GM19239 (cell line): Measurements from ENCODE around the gene COQ8B.
"Not testable (repeated sequence)": the region's sequence is repeated elsewhere in the genome, so short reads cannot be mapped to it uniquely, and the experiment has no call there.

Source experiments
- DNase-seq: peaks from one replicate; pipeline ENCODE4 v3.0.0; 2011; ENCODE audit warnings: low spot score; ENCODE audit not compliant: insufficient read length
- FAIRE-seq: peaks from 2 replicates; lab custom pipeline; 2011; peaks lifted over from hg19 to GRCh38; lab: Jason Lieb, UNC

The COQ8B gene

GRCh38 chr19:40673397-40673796, 43.3 kb downstream of the COQ8B start:
- DNase-seq: no peak
- no peak for FAIRE-seq

- FAIRE-seq (no peak), DNase-seq (no peak)
Observed at GRCh38 chr19:40672573-40673299, 44.0 kb downstream of the COQ8B start.

- DNase-seq (no peak), FAIRE-seq (no peak)
Observed at GRCh38 chr19:40672038-40672437, 44.6 kb downstream of the COQ8B start.

GRCh38 chr19:40671404-40671803, 45.3 kb downstream of the COQ8B start:
- FAIRE-seq (no peak), DNase-seq (no peak)

- DNase-seq (no peak), FAIRE-seq (no peak)
Observed at GRCh38 chr19:40668991-40669614, 47.6 kb downstream of the COQ8B start.

GRCh38 chr19:40667602-40668001, 49.1 kb downstream of the COQ8B start:
- no peak for FAIRE-seq

GRCh38 chr19:40666803-40667438, 49.8 kb downstream of the COQ8B start:
- FAIRE-seq (no peak), DNase-seq (no peak)

More at GRCh38 chr19:40667602-40668001, 49.1 kb downstream of the COQ8B start:
- no peak for DNase-seq

GRCh38 chr19:40663695-40664692, 52.7 kb downstream of the COQ8B start:
- no peak for DNase-seq
- FAIRE-seq: no peak

GRCh38 chr19:40662925-40663694, 53.6 kb downstream of the COQ8B start:
- DNase-seq (peak; percentile 96), FAIRE-seq (peak; percentile 44)

- no peak for DNase-seq
- FAIRE-seq: no peak
Observed at GRCh38 chr19:40661616-40662015, 55.1 kb downstream of the COQ8B start.

GRCh38 chr19:40659566-40659965, 57.1 kb downstream of the COQ8B start:
- FAIRE-seq: no peak
- no peak for DNase-seq

- FAIRE-seq: no peak
Observed at GRCh38 chr19:40659116-40659515, 57.6 kb downstream of the COQ8B start.

GRCh38 chr19:40658031-40658430, 58.7 kb downstream of the COQ8B start:
- DNase-seq (no peak), FAIRE-seq (no peak)

More at GRCh38 chr19:40659116-40659515, 57.6 kb downstream of the COQ8B start:
- DNase-seq: no peak

GRCh38 chr19:40655684-40656083, 61.0 kb downstream of the COQ8B start:
- not testable (repeated sequence) for FAIRE-seq, DNase-seq

- not testable (repeated sequence) for FAIRE-seq, DNase-seq
Observed at GRCh38 chr19:40652303-40652702, 64.4 kb downstream of the COQ8B start.

- FAIRE-seq: no peak
- DNase-seq: no peak
Observed at GRCh38 chr19:40650749-40651305, 65.9 kb downstream of the COQ8B start.

- not testable (repeated sequence) for FAIRE-seq, DNase-seq
Observed at GRCh38 chr19:40649903-40650675, 66.6 kb downstream of the COQ8B start.

GRCh38 chr19:40646743-40647254, 69.9 kb downstream of the COQ8B start:
- no peak for FAIRE-seq
- no peak for DNase-seq
